ENCODE measurements around the gene KIRREL3. TPM values are rescaled to one million over a fixed set of nuclear protein-coding genes. Genes with fewer than 3 reads are reported as not detected.

Gene KIRREL3
- total RNA-seq, 1 donor from 2014 or later = 0.82 TPM

GRCh38 chr11:126446581-126446980 is 554.0 kb downstream of the KIRREL3 start:
- H3K9me3 Mint-ChIP-seq = peaks cover 13% of the 10 kb centered on the region
- H3K27ac Mint-ChIP-seq (ENCODE audit: unreplicated experiment) = no peak overlapping the region
- H3K4me1 Mint-ChIP-seq = peaks cover 36% of the 10 kb centered on the region
- no peaks in the 10 kb centered on the region for H3K27me3 Mint-ChIP-seq (ENCODE audit: low read depth)
- H3K36me3 Mint-ChIP-seq (ENCODE audit: low read depth) = peaks cover 6% of the 10 kb centered on the region
- H3K4me3 Mint-ChIP-seq = no peak overlapping the region
- no peak for DNase-seq (ENCODE audit: low read depth, low spot score)
- no peak for TF ChIP-seq CTCF (conservative IDR thresholded peaks at IDR 0.05)

GRCh38 chr11:126444072-126444471 is 556.5 kb downstream of the KIRREL3 start:
- H3K36me3 Mint-ChIP-seq (ENCODE audit: low read depth) = no peaks in the 10 kb centered on the region
- no peak for TF ChIP-seq CTCF (conservative IDR thresholded peaks at IDR 0.05)
- no peaks in the 10 kb centered on the region for H3K9me3 Mint-ChIP-seq
- peaks cover 4% of the 10 kb centered on the region for H3K27me3 Mint-ChIP-seq (ENCODE audit: low read depth)
- peaks cover 25% of the 10 kb centered on the region for H3K4me1 Mint-ChIP-seq
- H3K27ac Mint-ChIP-seq (ENCODE audit: unreplicated experiment) = peak overlapping the region; percentile 6
- DNase-seq (ENCODE audit: low read depth, low spot score) = no peak
- H3K4me3 Mint-ChIP-seq = no peak overlapping the region

- H3K27ac Mint-ChIP-seq (ENCODE audit: unreplicated experiment) = no peak overlapping the region
- no peak for DNase-seq (ENCODE audit: low read depth, low spot score)
- no peaks in the 10 kb centered on the region for H3K36me3 Mint-ChIP-seq (ENCODE audit: low read depth)
- no peaks in the 10 kb centered on the region for H3K9me3 Mint-ChIP-seq
- peaks cover 25% of the 10 kb centered on the region for H3K4me1 Mint-ChIP-seq
- no peak overlapping the region for H3K4me3 Mint-ChIP-seq
- no peak for TF ChIP-seq CTCF (conservative IDR thresholded peaks at IDR 0.05)
- H3K27me3 Mint-ChIP-seq (ENCODE audit: low read depth) = peaks cover 4% of the 10 kb centered on the region
Observed at GRCh38 chr11:126443120-126443519, 557.5 kb downstream of the KIRREL3 start.

- H3K4me3 Mint-ChIP-seq = peak overlapping the region; percentile 46
- no peaks in the 10 kb centered on the region for H3K9me3 Mint-ChIP-seq
- H3K36me3 Mint-ChIP-seq (ENCODE audit: low read depth) = no peaks in the 10 kb centered on the region
- H3K27me3 Mint-ChIP-seq (ENCODE audit: low read depth) = peaks cover 4% of the 10 kb centered on the region
- peak; percentile 98 for TF ChIP-seq CTCF (conservative IDR thresholded peaks at IDR 0.05)
- peak; percentile 90 for DNase-seq (ENCODE audit: low read depth, low spot score)
- H3K4me1 Mint-ChIP-seq = peaks cover 25% of the 10 kb centered on the region
- H3K27ac Mint-ChIP-seq (ENCODE audit: unreplicated experiment) = peak overlapping the region; percentile 85
Observed at GRCh38 chr11:126440792-126441514, 559.6 kb downstream of the KIRREL3 start.

GRCh38 chr11:126440276-126440675 is 560.3 kb downstream of the KIRREL3 start:
- no peaks in the 10 kb centered on the region for H3K36me3 Mint-ChIP-seq (ENCODE audit: low read depth)
- no peak overlapping the region for H3K27ac Mint-ChIP-seq (ENCODE audit: unreplicated experiment)
- peaks cover 25% of the 10 kb centered on the region for H3K4me1 Mint-ChIP-seq
- no peak for TF ChIP-seq CTCF (conservative IDR thresholded peaks at IDR 0.05)
- peaks cover 4% of the 10 kb centered on the region for H3K27me3 Mint-ChIP-seq (ENCODE audit: low read depth)
- no peaks in the 10 kb centered on the region for H3K9me3 Mint-ChIP-seq
- H3K4me3 Mint-ChIP-seq = no peak overlapping the region
- DNase-seq (ENCODE audit: low read depth, low spot score) = no peak

All from neural crest cell (in vitro differentiated cells).